Gastrocnemius medialis (tissue), 4 donors: ENCODE results near the gene WNT9B.

Experiments
- CTCF ChIP-seq, 5 experiments: fragments of 450-650 bp in 3 of 5; fragments of 200-600 bp in 2 of 5; sonication (generic) in 2 of 5; IDR thresholded peaks in 4 of 5; conservative IDR thresholded peaks in 1 of 5; 1 replicate in 4 of 5; 2 replicates in 1 of 5; pipeline ENCODE4 v1.5.1; 2016 to 2019; ENCODE audit warnings: antibody characterized with exemption in 5 of 5, mild to moderate bottlenecking in 3 of 5, moderate library complexity in 3 of 5
- POLR2A ChIP-seq, 2 donors: fragments of 450-650 bp; IDR thresholded peaks; one replicate each; pipeline ENCODE4 v1.6.1; 2017; ENCODE audit warnings: antibody characterized with exemption in 2 of 2, mild to moderate bottlenecking in 2 of 2, moderate library complexity in 2 of 2

GRCh38 chr17:46903762-46904672 is 52.6 kb downstream of the WNT9B start:
- TF ChIP-seq POLR2A (IDR thresholded peaks at IDR 0.05) = no peak
- no peak for TF ChIP-seq CTCF (IDR thresholded peaks at IDR 0.05 in 4 of 5, conservative IDR thresholded peaks at IDR 0.05 in 1 of 5)
